GM20431 (cell line): Measurements from ENCODE around the gene DDX25.
"Not testable (repeated sequence)": the region's sequence is repeated elsewhere in the genome, so short reads cannot be mapped to it uniquely, and the experiment has no call there.

Experiments used
- in situ Hi-C: fragments of 300-500 bp; cut with MseI, MboI; formaldehyde crosslinking; loops from one replicate; pipeline ENCODE4 v1.15.0; 2020; ENCODE audit warnings: low sequenced_read_pairs; ENCODE audit not compliant: unreplicated experiment

The DDX25 gene

DNA sequence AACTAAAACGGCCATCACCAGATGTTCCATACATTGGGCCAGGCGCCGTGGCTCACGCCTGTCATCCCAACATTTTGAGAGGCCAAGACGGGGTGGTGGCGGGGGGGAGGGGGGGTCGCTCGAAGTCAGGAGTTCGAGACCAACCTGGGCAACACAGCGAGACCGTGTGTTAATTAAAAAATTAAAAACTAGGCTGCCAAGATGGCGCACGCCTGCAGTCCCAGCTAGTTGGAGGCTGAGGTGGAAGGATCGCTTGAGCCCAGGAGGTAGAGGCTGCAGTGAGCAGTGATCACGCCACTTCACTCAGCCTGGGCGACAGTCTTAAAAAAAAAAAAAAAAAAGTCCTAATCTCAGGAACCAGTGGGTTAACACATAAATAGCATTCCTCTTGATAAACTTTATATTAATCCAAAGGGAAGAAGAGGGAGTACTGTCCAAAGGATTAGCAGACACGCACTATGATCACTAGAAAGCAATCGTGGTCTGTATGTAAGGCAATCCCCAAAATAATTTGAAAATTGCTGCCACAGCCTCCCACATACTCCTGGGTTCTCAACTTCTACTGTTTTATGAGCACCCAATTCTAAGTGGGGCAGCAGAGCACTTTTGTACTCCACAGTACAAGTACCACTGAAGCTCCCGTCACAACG is 1.9 kb upstream of the DDX25 start:
- in situ Hi-C loops = no loop called here

DNA sequence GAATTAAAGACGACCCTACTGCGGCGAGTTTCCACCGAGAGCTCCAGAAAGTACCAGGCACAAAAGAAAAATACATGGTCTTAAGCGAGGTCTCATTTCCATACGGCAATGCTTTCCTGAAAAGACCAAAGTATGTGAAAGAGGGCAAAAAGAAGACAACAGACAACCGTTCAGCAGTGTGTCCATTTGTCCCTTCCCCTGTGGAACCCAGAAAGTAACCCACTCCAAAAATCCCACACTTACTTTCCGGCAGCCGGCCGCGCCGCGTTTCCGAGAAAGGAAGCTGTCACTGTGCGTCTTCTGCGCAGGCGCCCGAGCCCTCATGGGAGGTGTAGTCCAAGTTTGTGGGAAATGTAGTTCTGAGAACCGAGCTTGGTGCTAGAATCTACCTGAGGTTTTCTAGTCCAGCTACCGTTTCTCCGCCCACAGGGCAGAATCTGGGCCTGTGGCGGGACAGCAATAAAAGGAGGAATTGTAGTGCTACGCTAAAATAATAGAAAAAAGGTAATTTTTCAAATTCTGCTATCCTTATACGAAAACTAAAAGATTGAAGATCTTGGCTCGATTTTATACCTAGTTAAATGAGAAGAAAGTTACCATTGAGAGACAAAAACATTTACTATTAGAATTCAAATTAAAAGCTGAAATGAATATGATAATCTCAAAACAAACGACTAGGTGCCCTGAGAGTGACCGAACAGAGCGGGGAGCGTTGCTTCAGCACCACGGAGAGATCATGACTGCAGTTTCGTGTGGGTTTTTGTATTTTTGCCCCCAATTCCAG is 1.2 kb upstream of the DDX25 start, which contains the start of gene PUS3:
Gene PUS3 (minus strand): TSS at position 280 of the 784 bp plus-strand sequence. CDS start 6,922 bp downstream, outside the sequence.
- in situ Hi-C loops = no loop called here

DNA sequence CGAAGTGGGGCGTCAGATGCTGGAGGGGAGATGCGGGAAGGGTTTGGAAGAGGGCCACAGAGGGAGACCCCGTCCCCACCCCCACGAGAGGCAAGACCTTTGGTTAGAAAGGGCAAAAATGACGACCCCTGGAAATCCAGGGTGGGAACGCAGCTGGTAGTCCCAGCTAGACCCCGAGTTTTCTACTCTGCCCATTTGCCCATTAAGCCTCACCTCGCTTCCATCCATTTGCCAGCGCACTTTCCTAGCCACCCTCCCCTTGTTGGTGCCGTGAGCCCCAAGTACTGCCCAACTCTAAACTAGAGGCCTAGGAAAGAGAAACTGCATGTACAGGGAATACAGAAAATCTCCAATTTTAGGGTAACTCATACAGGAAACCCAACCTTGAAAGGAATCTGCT is 370 bp downstream of the DDX25 start:
- in situ Hi-C loops = no loop called here

DNA sequence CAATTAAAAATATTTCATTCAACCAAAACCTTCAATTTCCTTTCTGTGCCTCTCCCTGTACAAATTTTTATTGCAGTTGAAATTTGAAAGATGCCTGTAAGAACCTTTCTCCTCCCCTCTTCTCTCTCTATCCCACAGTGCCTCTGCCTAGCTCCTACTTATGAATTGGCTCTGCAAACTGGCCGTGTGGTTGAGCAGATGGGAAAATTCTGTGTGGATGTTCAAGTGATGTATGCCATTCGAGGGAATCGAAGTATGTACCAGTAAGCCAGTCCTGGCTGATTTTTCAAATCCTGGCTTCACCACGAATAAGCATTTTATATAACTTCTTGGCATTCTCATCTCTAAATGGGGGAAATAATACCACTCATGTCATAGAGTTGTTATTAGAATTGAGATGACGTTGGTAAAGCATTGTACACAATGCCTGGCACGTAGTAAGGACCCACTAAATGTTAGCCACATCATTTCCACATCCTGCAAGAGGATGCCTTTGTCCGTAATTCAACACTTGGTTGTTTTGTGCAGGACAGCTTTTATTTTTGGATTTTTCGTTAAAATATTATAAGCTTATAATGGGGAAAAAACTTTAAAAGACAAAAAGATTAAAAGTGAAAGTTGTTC is 6.0 kb downstream of the DDX25 start:
- in situ Hi-C loops = no loop called here

DNA sequence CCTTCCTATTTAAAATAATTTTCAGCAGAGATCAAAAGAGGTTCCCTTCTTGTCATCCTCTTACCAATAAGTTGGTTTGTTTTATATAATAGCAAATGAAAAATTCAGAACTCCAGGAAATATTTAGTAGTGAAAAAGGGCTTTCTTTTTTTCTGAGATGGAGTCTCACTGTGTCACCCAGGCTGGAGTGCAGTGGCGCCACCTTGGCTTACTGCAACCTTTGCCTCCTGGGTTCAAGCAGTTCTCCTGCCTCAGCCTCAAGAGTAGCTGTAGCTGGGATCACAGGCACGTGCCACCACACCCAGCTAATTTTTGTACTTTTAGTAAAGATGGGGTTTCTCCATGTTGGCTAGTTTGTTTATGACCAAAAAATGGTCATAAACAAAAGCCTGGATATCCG is 10.3 kb downstream of the DDX25 start:
- in situ Hi-C loops = not testable (repeated sequence)

DNA sequence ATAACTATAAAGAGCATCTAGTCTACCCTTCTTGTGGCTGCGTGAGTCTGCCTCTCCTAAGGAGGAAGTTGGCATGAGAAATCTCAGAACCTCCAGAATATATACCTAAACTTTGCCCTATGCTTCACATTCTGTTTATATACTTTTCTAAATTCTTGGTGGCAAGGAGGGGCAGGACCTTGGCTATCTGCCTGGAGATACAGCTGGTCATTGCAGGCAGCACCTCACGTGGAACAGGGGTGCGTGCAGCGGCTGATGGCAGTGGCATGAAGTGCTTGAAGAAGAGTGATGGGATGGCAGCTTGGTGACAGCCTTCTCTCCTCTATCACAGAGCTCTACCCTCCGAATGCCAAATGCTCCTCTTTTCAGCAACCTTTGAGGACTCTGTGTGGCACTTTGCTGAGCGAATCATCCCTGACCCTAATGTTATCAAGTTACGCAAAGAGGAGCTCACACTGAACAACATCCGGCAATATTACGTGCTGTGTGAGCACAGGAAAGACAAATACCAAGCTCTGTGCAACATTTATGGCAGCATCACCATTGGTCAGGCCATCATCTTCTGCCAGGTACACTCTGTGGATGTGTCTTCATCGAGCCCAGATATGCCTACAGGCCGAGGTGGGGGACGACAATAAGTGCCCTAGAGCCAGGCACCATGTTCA is 12.5 kb downstream of the DDX25 start:
- in situ Hi-C loops = no loop called here

DNA sequence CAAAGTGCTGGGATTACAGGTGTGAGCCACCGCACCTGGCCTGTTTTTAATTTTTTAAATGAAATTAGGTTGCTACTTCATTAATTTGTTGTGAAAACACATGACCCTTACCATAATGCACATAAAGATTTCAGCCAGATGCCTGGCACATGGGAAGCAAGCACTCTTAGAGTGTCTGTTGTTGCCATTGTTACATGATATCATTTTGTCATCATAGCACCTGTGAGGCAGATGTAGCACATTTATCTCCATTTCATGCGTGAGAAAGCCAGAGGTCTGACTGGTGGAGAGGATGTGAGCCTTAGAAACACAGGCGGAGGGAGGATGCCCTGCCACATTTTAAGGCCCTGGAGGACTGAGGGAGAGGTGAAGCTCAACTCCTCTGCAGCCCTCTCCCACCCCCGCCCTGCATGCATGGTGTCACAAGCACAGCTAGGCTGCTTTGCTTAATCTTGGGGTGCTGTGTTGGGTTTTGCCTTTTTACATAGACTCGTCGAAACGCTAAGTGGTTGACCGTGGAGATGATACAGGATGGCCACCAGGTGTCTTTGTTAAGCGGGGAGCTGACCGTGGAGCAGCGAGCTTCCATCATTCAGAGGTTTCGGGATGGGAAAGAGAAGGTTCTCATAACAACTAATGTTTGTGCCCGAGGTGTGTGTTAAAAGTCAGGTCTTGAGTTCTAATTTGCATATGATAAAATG is 14.0 kb downstream of the DDX25 start:
- in situ Hi-C loops = no loop called here

DNA sequence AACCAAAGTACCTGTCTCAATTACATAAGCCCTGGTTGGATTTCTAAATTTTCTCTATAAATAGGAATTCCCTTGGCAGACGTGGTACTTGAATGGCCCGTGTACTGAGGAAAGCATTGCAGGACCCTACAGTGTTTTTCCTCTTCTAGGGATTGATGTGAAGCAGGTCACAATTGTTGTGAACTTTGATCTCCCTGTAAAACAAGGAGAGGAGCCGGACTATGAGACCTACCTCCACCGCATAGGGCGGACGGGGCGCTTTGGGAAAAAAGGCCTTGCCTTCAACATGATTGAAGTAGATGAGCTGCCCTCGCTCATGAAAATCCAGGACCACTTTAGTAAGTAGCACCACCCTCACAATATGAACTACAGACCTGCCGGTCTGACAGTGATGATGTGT is 16.7 kb downstream of the DDX25 start:
- in situ Hi-C loops = loop anchor here (10.0 kb wide), 1 partner anchor 264 kb away; no protein-coding TSS in a partner anchor

DNA sequence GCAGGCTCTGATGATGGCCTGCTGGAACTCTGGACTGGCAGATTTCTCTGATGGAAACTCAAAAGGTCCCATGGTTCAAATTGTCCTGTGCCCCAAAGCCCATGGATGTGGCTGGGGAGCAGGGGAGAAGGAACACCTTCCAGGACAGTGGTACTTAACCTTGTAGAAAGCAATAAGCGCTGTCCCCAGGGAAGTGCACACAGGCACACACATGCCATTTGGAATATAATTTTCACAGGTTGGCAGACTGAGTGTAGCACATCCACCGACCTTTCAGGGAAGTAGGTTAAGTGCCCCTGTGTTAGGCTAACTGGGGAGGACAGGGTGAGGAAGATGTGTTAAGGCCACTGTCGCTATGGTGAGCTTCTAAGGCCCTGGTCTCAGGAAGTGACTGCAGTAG is 17.8 kb downstream of the DDX25 start:
- in situ Hi-C loops = loop anchor here (10.0 kb wide), 1 partner anchor 263 kb away; no protein-coding TSS in a partner anchor

DNA sequence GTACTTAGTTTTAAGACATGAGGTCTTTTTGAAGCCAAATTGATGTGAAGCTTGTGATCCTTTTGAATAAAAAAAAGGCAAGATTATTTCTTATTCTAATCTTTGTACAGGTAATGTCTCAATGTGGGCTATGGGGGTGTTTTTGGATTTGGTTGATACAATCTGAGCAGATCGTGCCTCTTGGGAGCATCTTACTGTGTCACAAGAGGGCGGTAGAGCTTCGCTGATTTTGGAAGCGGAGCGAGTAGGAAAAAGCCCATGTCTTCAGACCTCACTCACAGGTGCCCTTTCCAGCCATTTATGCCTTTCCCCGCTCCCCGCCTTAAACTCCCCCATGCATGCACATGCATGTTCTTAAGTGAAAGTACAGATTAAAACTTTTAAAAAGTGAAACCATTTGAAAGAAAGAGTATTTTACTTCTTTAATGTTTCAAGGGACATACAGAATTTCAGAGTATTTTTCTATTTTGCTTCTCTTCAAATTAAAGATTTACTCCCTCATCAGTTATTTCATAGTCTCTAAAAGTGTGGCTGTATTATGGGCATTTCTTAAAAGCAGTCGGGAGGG is 18.8 kb downstream of the DDX25 start:
- in situ Hi-C loops = loop anchor here (10.0 kb wide), 1 partner anchor 262 kb away; no protein-coding TSS in a partner anchor

DNA sequence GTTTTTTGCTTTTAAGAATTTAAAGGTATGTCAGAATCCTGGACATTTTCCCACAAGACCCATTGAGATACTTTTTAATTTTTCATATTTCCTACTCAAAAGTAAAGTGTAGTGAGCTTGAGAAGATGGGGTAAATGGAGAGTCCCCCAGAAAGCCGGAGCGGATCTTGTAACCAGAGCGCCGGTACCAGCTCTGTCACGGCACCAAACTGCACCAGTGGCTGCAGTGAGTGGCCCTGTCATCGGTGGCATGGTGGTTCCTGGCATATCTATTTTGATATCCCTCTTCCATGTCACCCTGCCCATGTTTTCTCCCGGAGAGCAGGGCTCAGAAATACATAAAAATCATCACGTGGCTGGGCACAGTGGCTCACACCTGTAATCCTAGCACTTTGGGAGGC is 19.3 kb downstream of the DDX25 start:
- in situ Hi-C loops = loop anchor here (10.0 kb wide), 1 partner anchor 261 kb away; no protein-coding TSS in a partner anchor

DNA sequence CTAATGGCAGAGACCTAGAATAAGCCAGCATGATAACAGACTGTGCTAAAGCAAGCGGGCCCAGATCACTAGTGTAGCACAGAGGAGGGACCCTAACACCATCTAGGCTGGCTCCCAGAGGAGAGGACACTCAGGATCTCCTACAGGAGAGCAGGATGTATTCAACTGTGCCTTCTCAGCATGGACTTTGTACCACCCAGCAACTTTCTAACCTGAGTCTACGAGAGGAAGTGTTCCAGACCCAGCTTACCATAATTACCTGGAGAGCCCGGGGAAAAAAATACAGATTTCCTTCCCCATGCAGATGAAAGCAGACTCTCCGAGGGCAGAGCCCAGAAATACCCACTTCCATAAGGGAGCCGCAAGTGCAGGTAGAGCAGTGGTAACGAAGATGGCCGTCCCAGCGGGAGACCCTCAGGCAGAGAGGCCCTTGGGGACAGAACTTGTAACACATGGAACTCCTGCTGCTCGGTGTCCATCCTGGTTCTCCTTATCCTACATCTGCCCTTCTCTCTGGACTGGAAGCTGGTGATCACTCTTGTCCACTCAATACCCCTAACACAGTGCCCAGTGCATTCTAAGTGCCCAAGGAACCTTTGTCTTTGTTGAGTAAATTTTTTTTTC is 20.2 kb downstream of the DDX25 start:
- in situ Hi-C loops = loop anchor here (10.0 kb wide), 1 partner anchor 260 kb away; no protein-coding TSS in a partner anchor

DNA sequence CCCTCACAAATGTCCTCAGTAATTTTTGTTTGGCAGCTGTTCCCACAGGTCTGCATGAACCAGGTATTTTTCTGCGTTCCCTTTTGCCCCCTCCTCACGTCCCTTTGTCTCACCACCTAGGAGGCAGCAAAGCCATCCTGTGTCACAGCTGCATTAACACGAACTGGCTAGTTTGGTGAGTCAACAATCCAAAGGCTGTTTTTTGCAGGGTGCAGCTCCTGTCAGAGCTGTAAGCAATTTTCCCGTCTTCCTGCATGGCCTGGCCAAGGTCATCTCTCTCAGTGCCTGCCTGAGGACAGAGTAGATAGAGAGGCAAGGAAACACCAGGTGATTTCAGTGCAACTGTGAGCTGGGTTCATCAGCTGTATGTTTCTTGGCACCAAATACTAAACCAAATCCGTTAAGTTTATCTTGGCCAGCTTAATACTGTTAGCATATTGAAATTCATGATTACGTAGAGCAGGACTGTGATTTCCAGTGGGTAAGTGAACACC is 21.0 kb downstream of the DDX25 start:
- in situ Hi-C loops = loop anchor here (10.0 kb wide), 1 partner anchor 260 kb away; no protein-coding TSS in a partner anchor

DNA sequence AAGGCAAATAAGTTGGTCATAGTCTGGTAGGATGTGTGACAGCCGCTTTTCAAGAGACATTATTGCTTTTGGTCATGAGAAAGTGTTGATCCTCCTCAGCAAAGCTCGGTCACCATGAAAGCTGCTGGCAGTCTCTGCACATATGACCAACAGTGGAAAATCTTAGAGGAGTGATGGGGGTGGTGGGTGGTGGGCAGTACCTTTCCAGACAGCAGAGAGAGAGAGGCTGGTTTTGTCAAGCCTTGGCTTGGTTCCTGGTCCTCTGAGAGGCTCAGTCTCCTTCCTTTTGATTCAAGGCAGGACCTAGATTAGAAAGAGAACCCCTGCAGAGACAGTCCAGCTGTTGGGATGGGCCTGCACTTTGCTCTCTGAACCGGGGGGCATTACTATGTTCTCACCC is 21.5 kb downstream of the DDX25 start:
- in situ Hi-C loops = loop anchor here (10.0 kb wide), 1 partner anchor 259 kb away; no protein-coding TSS in a partner anchor

DNA sequence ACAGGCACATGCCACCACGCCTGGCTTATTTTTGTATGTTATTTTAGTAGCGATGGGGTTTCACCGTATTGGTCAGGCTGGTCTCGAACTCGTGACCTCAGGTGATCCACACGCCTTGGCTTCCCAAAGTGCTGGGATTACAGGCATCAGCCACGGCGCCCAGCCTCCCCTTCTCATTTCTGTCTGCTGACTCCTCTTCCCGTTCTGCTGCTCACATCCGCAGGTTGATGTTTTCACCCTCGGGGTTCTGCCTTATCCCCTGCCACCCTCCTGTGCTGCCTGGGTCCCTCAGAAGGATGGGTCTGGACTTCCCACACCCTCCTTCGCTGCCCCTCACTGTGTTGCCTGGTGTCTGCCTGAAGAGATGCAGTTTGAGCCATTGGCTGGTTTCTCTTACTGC is 22.4 kb downstream of the DDX25 start:
- in situ Hi-C loops = loop anchor here (10.0 kb wide), 1 partner anchor 258 kb away; no protein-coding TSS in a partner anchor

DNA sequence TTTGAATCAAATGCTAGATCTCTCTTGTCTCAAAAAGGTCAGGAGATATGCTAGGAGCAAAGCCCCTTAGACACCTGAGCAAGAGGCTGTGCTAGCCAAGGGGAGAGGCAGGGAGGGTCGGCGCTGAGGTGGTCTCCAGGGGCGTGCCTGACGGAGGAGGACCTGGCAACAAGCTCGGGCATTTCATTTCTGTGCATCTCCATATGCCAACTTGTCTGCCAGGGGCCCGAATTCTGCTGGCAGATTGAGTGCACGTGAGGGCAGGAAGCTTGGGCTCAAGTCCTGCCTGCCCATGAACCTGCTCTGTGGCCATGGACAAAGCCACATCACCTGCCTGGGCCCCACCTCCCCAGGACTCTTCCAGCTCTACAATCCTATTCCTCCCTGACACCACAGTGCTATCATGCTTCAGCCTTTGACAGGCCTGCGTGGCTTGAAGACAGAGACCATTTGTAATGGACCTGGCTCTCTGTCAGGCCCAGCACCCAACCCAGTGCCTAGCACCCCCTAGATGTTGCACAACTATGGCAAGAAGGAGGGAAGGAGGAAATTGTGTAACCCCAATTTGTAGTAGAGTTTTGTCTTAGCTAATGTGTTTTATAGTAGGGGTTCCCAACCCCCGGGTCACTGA is 25.3 kb downstream of the DDX25 start:
- in situ Hi-C loops = loop anchor here (10.0 kb wide), 1 partner anchor 255 kb away; no protein-coding TSS in a partner anchor

DNA sequence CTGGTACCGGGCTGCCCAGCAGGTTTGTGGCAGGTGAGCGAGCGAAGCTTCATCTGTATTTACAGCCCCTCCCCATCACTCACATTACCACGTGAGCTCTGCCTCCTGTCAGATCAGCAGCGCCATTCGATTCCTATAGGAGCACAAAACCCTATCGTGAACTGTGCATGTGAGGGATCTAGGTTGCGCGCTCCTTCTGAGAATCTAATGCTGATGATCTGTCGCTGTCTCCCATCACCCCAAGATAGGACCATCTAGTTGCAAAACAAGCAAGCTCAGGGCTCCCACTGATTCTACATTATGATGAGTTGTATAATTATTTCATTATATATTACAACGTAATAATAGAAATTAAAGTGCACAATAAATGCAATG is 25.8 kb downstream of the DDX25 start:
- in situ Hi-C loops = no loop called here

DNA sequence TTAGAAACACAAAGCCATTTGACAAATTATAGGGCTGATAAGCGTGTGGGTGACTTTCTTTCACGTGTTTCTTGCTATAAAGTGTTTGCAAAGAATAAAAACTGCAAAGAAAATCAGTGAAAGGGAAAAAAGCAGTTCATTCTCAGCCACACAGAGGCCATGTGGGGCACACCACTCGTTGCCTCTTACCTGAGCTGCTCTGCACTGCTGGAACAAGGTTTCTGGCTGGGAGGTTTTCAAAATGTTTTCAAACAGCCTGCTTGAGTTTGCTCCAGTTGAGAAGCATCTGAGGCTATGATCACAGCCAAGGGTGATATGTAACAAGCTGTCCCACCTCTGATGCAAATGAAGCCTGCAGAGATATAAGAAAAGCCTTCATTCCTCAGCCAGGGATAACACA is 26.8 kb downstream of the DDX25 start:
- in situ Hi-C loops = no loop called here
